Parathyroid adenoma (tissue), 2 donors: Measurements from ENCODE around the gene TMEM231.

Experiments used
- H2AFZ ChIP-seq: fragments of 300-600 bp; sonication (generic); one replicate; pipeline ENCODE4 v1.7.0; 2017; ENCODE audit warnings: antibody characterized with exemption, mild to moderate bottlenecking
- H3K27ac ChIP-seq: fragments of 300-600 bp; sonication (generic); one replicate; pipeline ENCODE4 v1.7.0; 2017
- H3K27me3 ChIP-seq: fragments of 300-600 bp; sonication (generic); one replicate; pipeline ENCODE4 v1.7.0; 2017; ENCODE audit warnings: low read length; ENCODE audit not compliant: control insufficient read depth, insufficient read depth
- H3K36me3 ChIP-seq: fragments of 300-600 bp; sonication (generic); one replicate; pipeline ENCODE4 v1.7.0; 2017; ENCODE audit warnings: low read length; ENCODE audit not compliant: control insufficient read depth, insufficient read depth
- H3K4me1 ChIP-seq: fragments of 300-600 bp; sonication (generic); one replicate; pipeline ENCODE4 v1.7.0; 2017; ENCODE audit warnings: control low read depth
- H3K4me2 ChIP-seq: fragments of 300-600 bp; sonication (generic); one replicate; pipeline ENCODE4 v1.7.0; 2017; ENCODE audit warnings: low read length
- H3K4me3 ChIP-seq: fragments of 300-600 bp; sonication (generic); one replicate; pipeline ENCODE4 v1.7.0; 2017; ENCODE audit warnings: low read depth, low read length
- H3K79me2 ChIP-seq: fragments of 300-600 bp; sonication (generic); one replicate; pipeline ENCODE4 v1.7.0; 2017; ENCODE audit warnings: control low read depth
- H3K9ac ChIP-seq: fragments of 300-600 bp; sonication (generic); one replicate; pipeline ENCODE4 v1.7.0; 2017; ENCODE audit warnings: mild to moderate bottlenecking
- H3K9me3 ChIP-seq: fragments of 300-600 bp; sonication (generic); one replicate; pipeline ENCODE4 v1.7.0; 2017; ENCODE audit warnings: low read length; ENCODE audit not compliant: control insufficient read depth
- CTCF ChIP-seq: fragments of 300-600 bp; sonication (generic); IDR thresholded peaks from one replicate; pipeline ENCODE4 v1.7.0; 2017; ENCODE audit warnings: antibody characterized with exemption, mild to moderate bottlenecking
- donor health status: primary hyperparathyroidism.

Gene TMEM231

DNA sequence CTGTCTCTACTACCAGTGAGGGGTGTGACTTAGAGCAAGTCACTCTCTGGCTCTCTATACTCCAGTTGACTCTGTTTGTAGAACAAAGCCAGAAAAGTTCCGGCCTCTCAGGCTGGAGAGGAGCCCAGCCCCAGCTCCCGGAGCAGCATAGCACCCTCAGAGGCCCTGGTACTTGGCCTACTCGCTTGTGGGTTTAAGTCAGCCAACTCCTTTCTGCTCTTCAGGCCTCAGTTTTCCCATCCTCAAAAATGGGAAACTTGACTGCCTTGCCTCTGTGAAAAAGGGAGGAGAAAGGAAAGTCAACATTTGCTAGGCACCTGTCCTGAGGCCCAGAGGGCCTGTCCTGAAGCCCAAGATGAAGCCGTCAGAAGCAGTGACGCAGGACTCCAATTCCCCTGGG lies 61.9 kb downstream of the TMEM231 start:
- H3K9me3 ChIP-seq, result no peaks in the 10 kb centered on the region
- H3K36me3 ChIP-seq, result no peaks in the 10 kb centered on the region
- H3K4me2 ChIP-seq, result no peak overlapping the region
- no peak overlapping the region for H3K9ac ChIP-seq
- H2AFZ ChIP-seq, result no peak overlapping the region
- H3K4me1 ChIP-seq, result peaks cover 11% of the 10 kb centered on the region
- no peak overlapping the region for H3K27ac ChIP-seq
- no peaks in the 10 kb centered on the region for H3K27me3 ChIP-seq
- H3K4me3 ChIP-seq, result no peak overlapping the region
- no peak for TF ChIP-seq CTCF
- no peaks in the 10 kb centered on the region for H3K79me2 ChIP-seq

- Histone ChIP-seq H3K79me2 (no peaks in the 10 kb centered on the region), H2AFZ (peak overlapping the region; percentile 0), H3K9me3 (no peaks in the 10 kb centered on the region), H3K4me2 (no peak overlapping the region), H3K4me3 (no peak overlapping the region), H3K4me1 (peaks cover 11% of the 10 kb centered on the region), H3K27ac (no peak overlapping the region), H3K27me3 (no peaks in the 10 kb centered on the region), H3K36me3 (no peaks in the 10 kb centered on the region), H3K9ac (no peak overlapping the region)
- TF ChIP-seq CTCF, result peak; percentile 35
These were observed 64.2 kb downstream of the TMEM231 start for GRCh38 chr16:75491876-75492275.

- no peak for TF ChIP-seq CTCF
- Histone ChIP-seq H3K4me3 (no peak overlapping the region), H3K9ac (no peak overlapping the region), H3K79me2 (no peaks in the 10 kb centered on the region), H3K9me3 (no peaks in the 10 kb centered on the region), H3K27ac (no peak overlapping the region), H3K4me1 (peaks cover 21% of the 10 kb centered on the region), H2AFZ (no peak overlapping the region), H3K4me2 (no peak overlapping the region), H3K27me3 (peaks cover 3% of the 10 kb centered on the region), H3K36me3 (no peaks in the 10 kb centered on the region)
These were observed 67.7 kb downstream of the TMEM231 start for GRCh38 chr16:75488322-75488721.
